OCI-LY3 (cell line): ENCODE results near the gene GARNL3.
A peak's percentile ranks its signal among the peaks of the same experiment; 100 is the strongest.

Source experiments
- H2AFZ ChIP-seq: fragments of 200-600, 300-600 bp; shearing (Covaris generic); 2 replicates; pipeline ENCODE4 v1.6.0; 2014; ENCODE audit warnings: antibody characterized with exemption, low read depth, low read length
- H3K27ac ChIP-seq: fragments of 200-600, 300-600 bp; sonication (generic); 2 replicates; pipeline ENCODE4 v1.5.1; 2014; ENCODE audit warnings: mild to moderate bottlenecking, low read length, moderate library complexity, mixed read lengths
- H3K27me3 ChIP-seq: fragments of 200-600, 300-600 bp; sonication (generic); 2 replicates; pipeline ENCODE4 v1.6.1; 2014; ENCODE audit warnings: low read depth, low read length, mixed read lengths
- H3K36me3 ChIP-seq: fragments of 200-600, 300-600 bp; sonication (generic); replicated peaks from 2 replicates; pipeline ENCODE3; 2014; ENCODE audit warnings: low read depth, low read length, mixed read lengths
- H3K4me1 ChIP-seq: fragments of 300-600, 200-600 bp; sonication (generic); 2 replicates; pipeline ENCODE4 v1.6.1; 2014; ENCODE audit warnings: low read length, mixed read lengths
- H3K4me2 ChIP-seq: fragments of 200-600, 300-600 bp; sonication (generic); 2 replicates; pipeline ENCODE4 v1.6.1; 2014; ENCODE audit warnings: low read length, mixed read lengths
- H3K4me3 ChIP-seq: fragments of 300-600, 200-600 bp; sonication (generic); 2 replicates; pipeline ENCODE4 v1.5.1; 2014; ENCODE audit warnings: antibody characterized with exemption, mild to moderate bottlenecking, low read length, moderate library complexity
- H3K79me2 ChIP-seq: fragments of 300-600, 200-600 bp; shearing (Covaris generic); 2 replicates; pipeline ENCODE4 v1.6.1; 2014; ENCODE audit warnings: mild to moderate bottlenecking, low read length, mixed read lengths
- H3K9ac ChIP-seq: fragments of 300-600, 200-600 bp; shearing (Covaris generic); 2 replicates; pipeline ENCODE4 v1.6.0; 2014; ENCODE audit warnings: mild to moderate bottlenecking, low read length, moderate library complexity
- H3K9me3 ChIP-seq: fragments of 200-600, 300-600 bp; shearing (Covaris generic); 2 replicates; pipeline ENCODE4 v1.6.1; 2014; ENCODE audit warnings: low read length, mixed read lengths; ENCODE audit not compliant: insufficient read depth
- H4K20me1 ChIP-seq: fragments of 200-600, 300-600 bp; sonication (generic); 2 replicates; pipeline ENCODE4 v1.6.1; 2016; ENCODE audit warnings: low read length, mixed read lengths; ENCODE audit not compliant: insufficient read depth
- CTCF ChIP-seq: fragments of 200-600, 300-600 bp; sonication (generic); IDR thresholded peaks from 2 replicates; pipeline ENCODE4 v1.5.1; 2014; ENCODE audit warnings: antibody characterized with exemption, low read length, low read depth
- EZH2phosphoT487 ChIP-seq: fragments of 200-600 bp; shearing (Covaris generic); IDR thresholded peaks from 2 replicates; pipeline ENCODE4 v1.6.1; 2018; ENCODE audit warnings: antibody characterized with exemption, mixed run types, low read depth

Gene GARNL3

DNA sequence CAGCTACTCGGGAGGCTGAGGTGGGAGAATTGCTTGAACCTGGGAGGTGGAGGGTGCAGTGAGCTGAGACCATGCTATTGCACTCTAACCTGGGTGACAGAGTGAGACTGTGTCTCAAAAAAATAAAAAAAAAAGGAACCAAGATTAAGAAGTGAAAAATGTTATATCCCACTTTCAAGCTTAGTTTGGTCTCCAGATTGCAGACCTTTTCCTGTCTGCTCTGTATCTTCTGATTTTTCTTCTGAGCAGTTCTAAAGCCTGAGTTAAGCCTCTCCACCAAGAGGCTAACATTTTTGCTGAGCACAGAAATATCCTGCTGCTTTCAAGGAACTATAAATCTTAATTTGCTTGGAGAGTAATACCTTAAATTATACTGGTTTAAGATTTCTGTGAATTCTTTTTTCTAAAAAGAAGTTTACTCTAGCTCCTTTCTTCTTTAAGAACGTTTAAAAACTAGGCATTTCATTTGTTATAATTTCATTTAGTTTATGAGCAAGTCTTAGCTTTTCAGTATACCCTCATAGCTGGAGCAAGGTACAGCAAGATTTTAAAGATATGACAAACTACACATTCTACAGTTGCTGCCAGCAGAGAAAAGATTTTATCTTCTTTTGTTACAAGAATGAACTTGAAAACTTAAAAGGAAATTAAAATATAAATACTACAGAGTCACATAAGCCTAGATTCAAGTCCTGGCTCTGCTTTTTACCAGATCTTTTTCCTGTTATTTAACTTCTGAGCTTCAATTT lies 55.0 kb downstream of the GARNL3 start:
- Histone ChIP-seq H3K27ac (peak overlapping the region; percentile 81), H3K4me1 (peaks cover 49% of the 10 kb centered on the region), H3K9me3 (peaks cover 16% of the 10 kb centered on the region), H3K27me3 (no peaks in the 10 kb centered on the region), H4K20me1 (no peaks in the 10 kb centered on the region), H3K4me3 (peak overlapping the region; percentile 42), H3K4me2 (peak overlapping the region; percentile 60), H3K79me2 (no peaks in the 10 kb centered on the region), H2AFZ (no peak overlapping the region), H3K9ac (peak overlapping the region; percentile 23; the same call in 1 of the 2 replicates), H3K36me3 (peaks cover 38% of the 10 kb centered on the region)
- TF ChIP-seq EZH2phosphoT487 (no peak), CTCF (no peak)

DNA sequence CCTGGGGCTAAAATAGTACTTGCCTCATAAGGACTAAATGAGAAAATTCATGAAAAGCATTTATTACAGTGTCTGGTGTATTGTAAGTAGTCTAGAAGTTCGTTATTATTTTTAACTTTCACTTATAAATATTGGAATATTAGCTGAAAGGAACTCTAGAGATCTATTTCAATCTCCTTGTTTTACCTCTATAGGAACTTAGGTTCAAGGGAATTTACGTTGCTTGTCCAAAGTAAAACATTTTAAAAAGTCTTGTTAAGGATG lies 55.5 kb downstream of the GARNL3 start:
- no peaks in the 10 kb centered on the region for H3K27me3 ChIP-seq
- H2AFZ ChIP-seq = no peak overlapping the region
- H3K9ac ChIP-seq = no peak overlapping the region
- H3K27ac ChIP-seq = peak overlapping the region; percentile 81; the same call in 1 of the 2 replicates
- H3K36me3 ChIP-seq = peaks cover 38% of the 10 kb centered on the region
- H3K9me3 ChIP-seq = peaks cover 16% of the 10 kb centered on the region
- H3K4me1 ChIP-seq = peaks cover 46% of the 10 kb centered on the region
- no peak for TF ChIP-seq EZH2phosphoT487
- TF ChIP-seq CTCF = no peak
- no peaks in the 10 kb centered on the region for H3K79me2 ChIP-seq
- H3K4me2 ChIP-seq = peak overlapping the region; percentile 60; the same call in 1 of the 2 replicates
- H4K20me1 ChIP-seq = no peaks in the 10 kb centered on the region
- no peak overlapping the region for H3K4me3 ChIP-seq

- Histone ChIP-seq H3K4me3 (no peak overlapping the region), H3K9ac (no peak overlapping the region), H3K27ac (no peak overlapping the region), H2AFZ (no peak overlapping the region), H3K27me3 (no peaks in the 10 kb centered on the region), H3K9me3 (peaks cover 7% of the 10 kb centered on the region), H4K20me1 (no peaks in the 10 kb centered on the region), H3K4me1 (peaks cover 19% of the 10 kb centered on the region), H3K79me2 (no peaks in the 10 kb centered on the region), H3K36me3 (peaks cover 18% of the 10 kb centered on the region), H3K4me2 (no peak overlapping the region)
- TF ChIP-seq CTCF (no peak), EZH2phosphoT487 (no peak)
These were observed 58.8 kb downstream of the GARNL3 start for GRCh38 chr9:127323393-127323792.

DNA sequence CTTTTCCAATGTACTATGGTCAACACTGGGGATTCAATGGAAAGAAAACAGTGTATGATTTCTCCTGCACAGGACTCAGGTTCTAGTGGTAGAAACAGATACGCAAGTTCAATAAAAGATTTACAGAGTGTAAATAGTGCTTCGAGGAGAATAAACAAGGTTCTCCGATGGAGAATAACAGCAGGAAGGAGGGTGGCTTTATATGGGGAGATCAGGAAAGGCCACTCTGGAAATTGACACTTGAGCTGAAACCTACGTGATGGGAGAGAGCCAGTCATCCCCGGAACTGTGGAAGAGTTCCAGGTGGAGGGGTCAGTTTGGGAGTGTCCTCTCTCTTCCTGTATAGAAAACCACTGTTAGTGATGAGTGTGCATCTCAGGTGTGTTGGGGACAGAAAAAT lies 65.9 kb downstream of the GARNL3 start:
- Histone ChIP-seq H3K4me3 (no peak overlapping the region), H3K27me3 (no peaks in the 10 kb centered on the region), H3K9me3 (no peaks in the 10 kb centered on the region), H2AFZ (no peak overlapping the region), H3K9ac (no peak overlapping the region), H3K4me2 (no peak overlapping the region), H3K79me2 (no peaks in the 10 kb centered on the region), H3K27ac (no peak overlapping the region), H3K36me3 (no peaks in the 10 kb centered on the region), H3K4me1 (peaks cover 11% of the 10 kb centered on the region), H4K20me1 (no peaks in the 10 kb centered on the region)
- TF ChIP-seq EZH2phosphoT487 = no peak
- TF ChIP-seq CTCF = no peak
